ENCODE data around the gene TUT7. TPM values are rescaled to one million over a fixed set of nuclear protein-coding genes. Genes with fewer than 3 reads are reported as not detected.

The TUT7 gene
- total RNA-seq, 4 donors from 2014 or later, result 36.4 to 65.1 (median 57.4) TPM

- no peak for TF ChIP-seq CTCF (IDR thresholded peaks at IDR 0.05; ENCODE audit: low read depth)
These were observed 90.3 kb downstream of the TUT7 start for GRCh38 chr9:86263876-86264275.

GRCh38 chr9:86262492-86262891 lies 91.7 kb downstream of the TUT7 start:
- TF ChIP-seq CTCF (IDR thresholded peaks at IDR 0.05; ENCODE audit: low read depth), result no peak

- no peak for TF ChIP-seq CTCF (IDR thresholded peaks at IDR 0.05; ENCODE audit: low read depth)
These were observed 94.7 kb downstream of the TUT7 start, which contains the start of gene C9orf153 for GRCh38 chr9:86259557-86259956. C9orf153 (minus strand) TSS chr9:86259657; CDS start chr9:86229603, 30,054 bp downstream.

- TF ChIP-seq CTCF (IDR thresholded peaks at IDR 0.05; ENCODE audit: low read depth), result no peak
These were observed 96.8 kb downstream of the TUT7 start for GRCh38 chr9:86257391-86257790.

- TF ChIP-seq CTCF (IDR thresholded peaks at IDR 0.05; ENCODE audit: low read depth), result no peak
These were observed 97.6 kb downstream of the TUT7 start for GRCh38 chr9:86256653-86257052.

GRCh38 chr9:86253577-86253976 lies 100.6 kb downstream of the TUT7 start:
- TF ChIP-seq CTCF (IDR thresholded peaks at IDR 0.05; ENCODE audit: low read depth), result no peak

GRCh38 chr9:86252870-86253269 lies 101.3 kb downstream of the TUT7 start:
- TF ChIP-seq CTCF (IDR thresholded peaks at IDR 0.05; ENCODE audit: low read depth), result no peak
